Kidney epithelial cell (primary cell): Measurements from ENCODE around the gene RAPGEF6. TPM values are rescaled to one million over a fixed set of nuclear protein-coding genes. Genes with fewer than 3 reads are reported as not detected.
"Not testable (repeated sequence)": the region's sequence is repeated elsewhere in the genome, so short reads cannot be mapped to it uniquely, and the experiment has no call there.

Experiments used
- DNase-seq: peaks from one replicate; pipeline ENCODE4 v3.0.0-alpha.2; 2010; ENCODE audit warnings: low read depth
- H3K27me3 ChIP-seq: 2 replicates; pipeline ENCODE4 v1.6.0; 2011; ENCODE audit warnings: low read length; ENCODE audit not compliant: control insufficient read depth, insufficient read depth
- H3K36me3 ChIP-seq: 2 replicates; pipeline ENCODE4 v1.5.1; 2011; ENCODE audit warnings: low read length; ENCODE audit not compliant: control insufficient read depth, insufficient read depth
- H3K4me3 ChIP-seq: 2 replicates; pipeline ENCODE4 v1.5.1; 2011; ENCODE audit warnings: low read depth, mild to moderate bottlenecking, control low read depth, low read length
- CTCF ChIP-seq: IDR thresholded peaks from 2 replicates; pipeline ENCODE4 v1.5.1; 2011; ENCODE audit warnings: mild to moderate bottlenecking, moderate library complexity, low read length, control low read depth, inconsistent platforms; ENCODE audit not compliant: insufficient read depth, poor library complexity, severe bottlenecking
- total RNA-seq: library from RNA; depleted of rRNA; stranded (reverse); fragments of >200 nt; gene quantifications from 2 replicates; pipeline ENCODE4 v1.2.3, GENCODE V29; 2015

The RAPGEF6 gene
- total RNA-seq, 1 donor from 2014 or later, result 10.0 TPM

GRCh38 chr5:131679911-131680310, 44.9 kb upstream of the RAPGEF6 start:
- H3K36me3 ChIP-seq, result peaks cover 1% of the 10 kb centered on the region
- no peaks in the 10 kb centered on the region for H3K27me3 ChIP-seq
- TF ChIP-seq CTCF, result no peak
- peak; percentile 38 for DNase-seq
- no peak overlapping the region for H3K4me3 ChIP-seq

- not testable (repeated sequence) for H3K27me3 ChIP-seq, H3K36me3 ChIP-seq, DNase-seq, H3K4me3 ChIP-seq
Observed at GRCh38 chr5:131678273-131678672, 43.2 kb upstream of the RAPGEF6 start.

GRCh38 chr5:131677115-131677514, 42.1 kb upstream of the RAPGEF6 start:
- peak; percentile 7 for DNase-seq
- Histone ChIP-seq H3K36me3 (peaks cover 1% of the 10 kb centered on the region), H3K4me3 (no peak overlapping the region), H3K27me3 (no peaks in the 10 kb centered on the region)
- TF ChIP-seq CTCF, result no peak

GRCh38 chr5:131672776-131673175, 37.7 kb upstream of the RAPGEF6 start:
- peaks cover 1% of the 10 kb centered on the region for H3K36me3 ChIP-seq
- TF ChIP-seq CTCF, result no peak

GRCh38 chr5:131671994-131672655, 37.1 kb upstream of the RAPGEF6 start:
- no peaks in the 10 kb centered on the region for H3K27me3 ChIP-seq
- peaks cover under 1% of the 10 kb centered on the region for H3K36me3 ChIP-seq
- no peak overlapping the region for H3K4me3 ChIP-seq
- no peak for TF ChIP-seq CTCF
- no peak for DNase-seq

More at GRCh38 chr5:131672776-131673175, 37.7 kb upstream of the RAPGEF6 start:
- no peak for DNase-seq
- Histone ChIP-seq H3K4me3 (no peak overlapping the region), H3K27me3 (no peaks in the 10 kb centered on the region)

GRCh38 chr5:131671409-131671808, 36.4 kb upstream of the RAPGEF6 start:
- no peak for DNase-seq
- Histone ChIP-seq H3K4me3 (no peak overlapping the region), H3K36me3 (no peaks in the 10 kb centered on the region), H3K27me3 (no peaks in the 10 kb centered on the region)
- TF ChIP-seq CTCF, result no peak
